ENCODE results near the gene DBN1.

DBN1 gene

DNA sequence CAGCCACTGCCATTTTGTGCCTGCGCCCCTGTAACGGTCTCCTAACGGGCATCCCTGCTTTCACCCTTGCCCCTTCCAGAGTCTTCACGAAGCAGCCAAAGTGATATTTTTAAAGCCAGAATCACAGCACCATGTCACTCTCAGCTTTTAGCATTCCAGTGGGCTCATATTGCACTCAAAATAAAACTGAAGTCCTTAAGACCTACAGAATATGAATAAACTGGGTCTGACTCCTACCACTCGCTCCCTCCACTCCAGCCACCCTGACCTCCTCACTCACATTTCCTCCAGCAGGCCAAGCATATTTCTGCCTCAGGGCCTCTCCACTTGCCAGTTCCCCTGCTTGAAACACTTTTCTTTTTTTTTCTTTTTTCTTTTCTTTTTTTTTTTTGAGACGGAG is 26.4 kb upstream of the DBN1 start:
- no peak overlapping the region for H3K4me3 Mint-ChIP-seq
- no peak overlapping the region for H3K27ac Mint-ChIP-seq
- no peaks in the 10 kb centered on the region for H3K9me3 Mint-ChIP-seq
- peaks cover 21% of the 10 kb centered on the region for H3K4me1 Mint-ChIP-seq
- no peak for DNase-seq
- no peaks in the 10 kb centered on the region for H3K36me3 Mint-ChIP-seq
- CTCF ChIA-PET, result interaction anchor here (1.4 to 7.6 kb wide), 8 partner anchors 16 to 128 kb away, joined by 4 to 114 read pairs (median 12); no protein-coding TSS in a partner anchor
- peaks cover 32% of the 10 kb centered on the region for H3K27me3 Mint-ChIP-seq

DNA sequence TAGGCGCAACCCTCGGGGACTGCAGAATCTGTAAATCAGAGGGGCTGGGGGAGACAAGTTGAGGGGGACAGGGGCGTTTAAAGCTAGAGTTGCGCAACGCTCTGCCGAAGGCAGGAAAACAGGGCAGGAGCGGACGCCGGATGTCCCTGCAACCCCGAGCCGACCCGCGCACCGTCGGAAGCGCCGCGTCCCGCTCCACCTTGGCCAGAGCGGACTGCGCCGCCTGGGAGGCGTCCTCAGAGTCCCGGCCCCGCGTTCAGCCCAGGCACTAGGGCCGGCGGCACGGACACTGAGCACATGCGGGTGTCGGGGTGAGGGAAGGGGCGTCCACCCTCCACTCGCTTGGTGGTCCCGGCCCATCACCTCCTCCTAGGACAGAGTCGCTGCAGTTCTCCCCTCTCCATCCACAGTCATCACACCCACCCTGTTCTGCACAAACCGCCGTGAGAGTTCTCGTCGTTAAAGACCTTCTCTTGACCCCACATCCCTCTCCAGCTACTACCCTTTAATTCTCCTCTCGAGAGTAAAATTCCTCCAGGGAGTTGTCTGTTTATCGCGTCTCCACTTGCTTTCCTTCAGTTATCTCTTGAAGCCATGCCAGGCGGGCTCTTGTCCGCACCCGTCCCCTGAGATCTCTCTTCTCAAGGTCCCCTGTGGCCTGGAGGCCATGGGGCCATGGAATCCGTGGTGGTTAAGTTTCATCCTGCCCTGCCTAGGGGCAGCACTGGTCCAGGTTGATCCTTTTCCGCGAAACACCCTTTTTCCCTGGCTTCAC is 24.8 kb upstream of the DBN1 start:
- CTCF ChIA-PET, result interaction anchor here (1.0 to 7.6 kb wide), 8 partner anchors 9 to 189 kb away, joined by 3 to 114 read pairs (median 5); no protein-coding TSS in a partner anchor
- Mint-ChIP-seq H3K9me3 (no peaks in the 10 kb centered on the region), H3K4me3 (peak overlapping the region; percentile 81), H3K27me3 (peaks cover 32% of the 10 kb centered on the region), H3K4me1 (peaks cover 35% of the 10 kb centered on the region), H3K27ac (no peak overlapping the region), H3K36me3 (peaks cover 1% of the 10 kb centered on the region)
- DNase-seq, result peak; percentile 61

DNA sequence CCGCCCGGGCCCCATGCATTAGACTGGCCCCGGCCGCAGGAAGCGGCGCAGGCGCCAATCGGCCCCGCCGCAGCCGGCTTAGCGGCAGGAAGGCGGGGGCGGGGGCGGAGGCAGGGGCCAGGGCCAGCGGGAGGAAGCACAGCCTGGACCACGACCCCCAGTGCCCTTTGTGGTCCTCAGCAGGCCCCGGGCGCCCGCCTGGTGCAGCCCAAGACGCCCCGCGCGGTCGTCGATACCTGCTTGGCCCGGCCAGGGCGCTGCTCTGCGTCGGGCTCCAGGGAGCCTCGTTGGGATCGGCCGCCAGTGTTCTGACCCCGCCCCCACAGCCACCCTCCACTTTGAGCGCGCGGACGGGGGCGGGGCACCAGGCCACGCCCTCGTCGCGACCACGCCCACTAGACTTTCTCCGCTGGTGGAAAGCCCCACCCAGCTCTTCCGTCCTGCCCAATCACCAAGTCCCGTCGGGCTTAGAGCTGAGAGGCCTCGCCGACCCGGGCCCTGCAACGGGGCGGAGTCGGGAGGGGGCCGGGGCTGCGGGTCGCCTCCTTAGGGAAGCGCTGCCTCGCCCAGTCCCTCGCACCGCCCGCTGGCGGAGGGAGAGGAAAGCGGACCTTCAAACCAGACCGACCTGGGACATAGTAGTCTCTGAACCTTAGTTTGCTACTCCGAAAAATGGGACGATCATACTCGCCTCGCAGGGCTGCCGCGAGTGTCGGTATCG is 24.0 kb upstream of the DBN1 start, which contains the start of gene PDLIM7:
PDLIM7 (minus strand) TSS at position 313 of the 721 bp plus-strand sequence. CDS start 1,092 bp downstream, outside the sequence.
- CTCF ChIA-PET, result interaction anchor here (1.0 to 7.6 kb wide), 5 partner anchors 10 to 188 kb away, joined by 3 to 114 read pairs (median 6); no protein-coding TSS in a partner anchor
- Mint-ChIP-seq H3K27ac (no peak within 1 kb of the TSS), H3K9me3 (no peaks in the 10 kb centered on the region), H3K36me3 (peaks cover 6% of the 10 kb centered on the region), H3K4me3 (peak within 1 kb of the TSS; percentile 81), H3K27me3 (peaks cover 32% of the 10 kb centered on the region), H3K4me1 (peaks cover 36% of the 10 kb centered on the region)
- peak; percentile 95 for DNase-seq

DNA sequence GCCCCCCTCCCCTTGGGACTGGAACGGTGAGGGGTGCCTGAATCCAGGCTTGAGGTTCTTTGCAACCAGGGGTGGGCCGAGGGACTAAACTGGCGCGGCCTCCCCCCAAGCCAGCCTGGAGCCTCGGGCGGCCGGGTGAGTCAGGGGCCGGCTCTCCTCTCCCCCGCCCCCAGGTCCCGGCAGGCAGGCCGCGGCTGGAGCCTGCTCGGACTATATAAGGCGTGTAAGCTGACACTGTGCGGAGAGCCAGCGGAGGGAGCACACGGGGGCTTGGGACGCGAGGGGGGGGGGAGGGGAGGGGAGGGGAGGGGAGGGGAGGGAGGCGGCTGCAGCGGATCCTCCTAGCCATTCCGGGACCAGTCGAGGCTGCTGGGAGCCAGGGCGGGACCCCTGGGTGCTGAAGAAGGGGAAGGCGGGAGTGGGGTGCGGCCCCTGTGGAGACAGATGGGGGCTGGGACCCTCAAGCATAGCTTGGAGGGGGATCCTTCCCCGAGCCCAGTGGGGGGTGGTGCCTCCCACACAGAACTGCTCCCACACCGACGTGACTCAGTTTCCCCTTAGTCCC is 23.4 kb upstream of the DBN1 start:
- CTCF ChIA-PET, result interaction anchor here (0.7 to 7.6 kb wide), 6 partner anchors 10 to 187 kb away, joined by 3 to 114 read pairs (median 5); no protein-coding TSS in a partner anchor
- H3K4me1 Mint-ChIP-seq, result peaks cover 36% of the 10 kb centered on the region

DNA sequence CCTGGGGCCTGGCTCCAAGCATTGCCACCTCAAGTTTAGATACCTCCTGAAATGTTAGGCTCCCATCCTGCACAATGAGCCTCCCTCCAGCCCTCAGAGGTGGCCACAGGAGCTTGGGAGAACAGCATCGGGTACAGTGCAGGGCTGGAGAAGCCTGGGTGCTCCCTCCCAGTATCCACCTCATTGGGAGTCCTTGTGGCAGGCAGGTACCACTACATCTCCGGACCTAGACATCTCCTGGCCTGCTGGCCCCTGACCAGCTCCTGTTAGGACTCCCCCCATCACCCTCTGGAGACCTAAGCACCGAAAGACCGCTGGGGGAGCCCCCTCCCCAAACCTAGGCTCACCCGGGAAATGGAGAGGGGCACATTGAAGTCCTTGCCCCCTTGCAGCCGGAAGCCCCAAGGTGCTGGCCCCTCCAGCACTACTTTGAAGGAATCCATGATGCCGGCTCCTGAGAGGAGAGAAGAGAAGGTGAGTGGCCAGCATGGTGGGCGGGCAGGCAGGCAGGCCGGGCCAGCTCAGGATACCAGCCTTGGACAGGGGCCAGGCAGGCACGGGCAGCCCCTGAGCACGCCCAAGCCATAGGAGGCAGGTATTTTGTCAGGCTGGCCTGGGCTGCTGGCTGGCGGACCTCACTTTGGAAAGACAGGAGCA is 22.8 kb upstream of the DBN1 start:
- CTCF ChIA-PET, result interaction anchor here (0.7 to 7.6 kb wide), 4 partner anchors 11 to 107 kb away, joined by 3 to 114 read pairs (median 4); no protein-coding TSS in a partner anchor
- no peak overlapping the region for H3K27ac Mint-ChIP-seq
- H3K9me3 Mint-ChIP-seq, result no peaks in the 10 kb centered on the region
- peaks cover 32% of the 10 kb centered on the region for H3K27me3 Mint-ChIP-seq
- peak overlapping the region; percentile 72 for H3K4me3 Mint-ChIP-seq
- no peak for DNase-seq
- peaks cover 8% of the 10 kb centered on the region for H3K36me3 Mint-ChIP-seq
- peaks cover 36% of the 10 kb centered on the region for H3K4me1 Mint-ChIP-seq

More for the DNA sequence above, 23.4 kb upstream of the DBN1 start:
- Mint-ChIP-seq H3K9me3 (no peaks in the 10 kb centered on the region), H3K27ac (no peak overlapping the region), H3K36me3 (peaks cover 7% of the 10 kb centered on the region), H3K4me3 (peak overlapping the region; percentile 81), H3K27me3 (peaks cover 32% of the 10 kb centered on the region)
- no peak for DNase-seq

DNA sequence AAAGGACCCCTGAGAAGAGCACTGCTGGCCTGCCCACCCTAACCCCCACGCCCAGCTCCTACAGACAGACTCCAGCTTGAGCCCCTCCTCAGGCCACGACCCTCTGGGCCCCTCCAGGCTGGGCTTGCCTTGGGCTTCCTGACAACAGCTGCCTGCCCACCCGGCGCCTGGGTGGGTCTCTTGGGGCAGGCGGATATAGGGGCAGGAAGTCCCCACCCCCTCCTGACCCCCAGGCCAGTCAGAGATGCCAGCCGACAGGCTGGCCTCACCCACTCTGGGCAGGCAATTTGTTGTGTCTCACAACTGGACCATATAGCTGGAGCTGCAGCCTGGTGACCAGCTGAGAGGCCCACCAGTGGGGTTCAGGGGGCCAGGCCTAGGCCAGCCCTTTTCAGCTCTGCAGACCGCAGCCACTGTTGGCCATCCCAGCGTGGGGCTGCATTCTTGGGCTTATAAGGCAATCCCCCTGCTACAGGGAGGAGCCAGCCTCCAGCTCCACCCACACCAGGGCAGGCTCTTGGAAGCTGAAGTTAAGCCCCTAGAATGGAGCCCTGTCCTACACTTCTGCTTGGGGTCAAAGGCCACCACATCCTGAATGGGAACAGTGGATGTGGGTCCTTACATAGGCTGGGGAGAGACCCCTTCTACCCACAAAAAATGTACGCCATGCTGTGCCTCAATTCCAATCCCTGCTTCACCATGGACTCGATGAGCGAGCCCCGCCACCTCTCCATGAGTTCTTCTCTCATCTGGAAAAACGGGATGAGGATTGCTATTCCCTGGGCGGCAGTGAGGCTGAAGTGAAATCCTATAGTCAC is 22.0 kb upstream of the DBN1 start:
- peaks cover 12% of the 10 kb centered on the region for H3K36me3 Mint-ChIP-seq
- no peaks in the 10 kb centered on the region for H3K9me3 Mint-ChIP-seq
- no peak overlapping the region for H3K27ac Mint-ChIP-seq
- H3K27me3 Mint-ChIP-seq, result peaks cover 31% of the 10 kb centered on the region
- DNase-seq, result no peak
- CTCF ChIA-PET, result interaction anchor here (1.0 to 1.4 kb wide), 4 partner anchors 91 to 177 kb away, joined by 3 to 4 read pairs (median 4); no protein-coding TSS in a partner anchor
- peaks cover 36% of the 10 kb centered on the region for H3K4me1 Mint-ChIP-seq
- H3K4me3 Mint-ChIP-seq, result peak overlapping the region; percentile 72

DNA sequence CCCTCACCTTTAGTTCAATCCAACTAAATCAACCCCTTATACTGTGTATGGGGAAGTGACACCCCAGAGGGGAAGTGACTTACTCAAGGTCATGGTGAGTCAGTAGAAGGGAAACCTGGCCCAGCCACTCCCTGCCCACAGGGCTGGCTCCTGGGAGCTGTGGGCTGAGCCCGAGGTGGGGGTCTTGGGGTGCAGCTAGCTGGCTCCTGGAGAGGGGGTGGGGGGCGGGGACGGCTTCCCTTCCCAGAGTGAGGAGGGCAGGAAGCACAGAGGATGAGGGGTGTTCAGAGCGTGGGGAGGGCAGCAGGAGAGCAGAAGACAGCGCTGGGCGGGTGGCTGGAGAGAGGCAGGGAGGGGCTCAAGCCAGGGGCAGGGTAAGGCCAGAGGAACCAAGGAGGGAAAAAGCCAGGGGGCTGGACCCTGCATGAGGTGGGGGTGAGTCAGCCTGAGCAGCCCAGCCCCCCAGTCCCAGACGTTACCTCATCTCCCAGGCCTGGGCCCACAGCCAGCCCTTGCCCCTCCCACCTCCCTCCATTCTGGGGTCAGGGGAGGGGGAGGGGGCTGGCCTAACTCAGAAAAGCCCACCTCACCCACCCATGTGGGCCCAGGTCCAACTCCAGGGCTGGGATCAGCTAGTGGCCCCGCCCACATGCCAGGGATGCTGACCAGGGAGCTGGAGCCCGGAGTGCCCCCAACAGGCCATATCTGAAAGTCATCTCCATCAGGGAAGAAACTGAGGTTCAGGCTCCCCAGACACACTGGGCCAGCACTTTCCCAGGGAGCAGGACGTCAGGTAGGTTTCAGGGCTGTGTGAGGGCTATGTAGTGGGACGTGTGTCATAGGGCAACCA is 21.1 kb upstream of the DBN1 start:
- peak; percentile 37 for DNase-seq
- CTCF ChIA-PET, result interaction anchor here (0.6 to 2.5 kb wide), 6 partner anchors 37 to 385 kb away, joined by 3 to 9 read pairs (median 4); no protein-coding TSS in a partner anchor
- Mint-ChIP-seq H3K4me1 (peaks cover 36% of the 10 kb centered on the region), H3K27me3 (peaks cover 22% of the 10 kb centered on the region), H3K4me3 (no peak overlapping the region), H3K36me3 (peaks cover 15% of the 10 kb centered on the region), H3K27ac (peak overlapping the region; percentile 68), H3K9me3 (no peaks in the 10 kb centered on the region)

DNA sequence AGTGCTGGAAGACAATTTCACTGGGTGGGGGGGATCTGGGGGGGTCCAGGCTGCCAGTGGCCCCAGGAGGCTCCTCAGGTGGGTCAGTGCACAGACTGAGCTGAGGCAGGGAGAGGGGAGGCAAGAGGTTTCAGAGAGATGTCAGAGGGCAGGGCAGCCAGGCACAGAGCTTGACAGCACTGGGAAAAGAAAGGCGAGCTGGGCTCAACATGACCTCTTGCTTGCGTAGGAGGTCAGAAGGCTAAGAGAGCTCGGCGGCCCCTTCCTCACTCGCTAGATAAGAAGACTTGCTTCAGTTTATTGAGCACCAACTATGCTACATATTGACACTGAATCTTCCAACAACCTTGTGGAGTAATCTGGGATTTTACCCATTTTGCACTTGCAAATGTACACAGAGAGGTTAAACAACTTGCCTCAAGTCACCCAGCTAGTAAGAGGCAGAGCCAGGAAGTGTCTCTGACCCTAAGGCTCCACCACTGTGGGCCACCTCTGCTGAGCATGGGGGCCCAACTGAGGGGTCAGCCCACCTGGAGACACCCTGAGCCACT is 20.4 kb upstream of the DBN1 start:
- DNase-seq, result no peak
- H3K27ac Mint-ChIP-seq, result peak overlapping the region; percentile 68
- peaks cover 36% of the 10 kb centered on the region for H3K4me1 Mint-ChIP-seq
- H3K4me3 Mint-ChIP-seq, result no peak overlapping the region
- H3K27me3 Mint-ChIP-seq, result peaks cover 15% of the 10 kb centered on the region
- peaks cover 17% of the 10 kb centered on the region for H3K36me3 Mint-ChIP-seq
- no peaks in the 10 kb centered on the region for H3K9me3 Mint-ChIP-seq
- CTCF ChIA-PET, result interaction anchor here (0.6 to 2.5 kb wide), 5 partner anchors 12 to 385 kb away, joined by 3 to 9 read pairs (median 4); no protein-coding TSS in a partner anchor

DNA sequence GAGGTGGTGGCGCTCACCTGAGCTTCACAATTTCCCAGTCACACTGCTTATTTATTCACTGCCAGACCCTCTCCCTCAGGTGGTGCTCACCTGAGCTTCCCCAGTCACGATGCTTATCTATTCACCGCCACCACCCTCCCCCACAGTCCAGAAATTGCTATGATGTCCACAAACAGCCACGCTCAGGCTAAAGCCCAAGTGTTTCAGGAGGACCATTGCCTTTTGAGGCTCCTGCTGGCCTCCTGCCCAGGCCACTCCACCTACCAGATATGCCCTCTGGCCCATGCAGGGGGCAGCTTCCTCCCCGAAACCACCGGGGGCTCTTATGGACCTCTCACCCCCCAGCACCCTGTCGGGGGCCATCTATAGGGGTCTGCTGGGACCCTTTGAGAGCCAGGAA is 19.4 kb upstream of the DBN1 start:
- peaks cover 27% of the 10 kb centered on the region for H3K4me1 Mint-ChIP-seq
- no peak for DNase-seq
- no peak overlapping the region for H3K27ac Mint-ChIP-seq
- H3K9me3 Mint-ChIP-seq, result no peaks in the 10 kb centered on the region
- CTCF ChIA-PET, result interaction anchor here (0.8 to 2.5 kb wide), 8 partner anchors 8 to 102 kb away, joined by 3 to 9 read pairs (median 4); no protein-coding TSS in a partner anchor
- peaks cover 4% of the 10 kb centered on the region for H3K27me3 Mint-ChIP-seq
- peaks cover 18% of the 10 kb centered on the region for H3K36me3 Mint-ChIP-seq
- H3K4me3 Mint-ChIP-seq, result no peak overlapping the region

DNA sequence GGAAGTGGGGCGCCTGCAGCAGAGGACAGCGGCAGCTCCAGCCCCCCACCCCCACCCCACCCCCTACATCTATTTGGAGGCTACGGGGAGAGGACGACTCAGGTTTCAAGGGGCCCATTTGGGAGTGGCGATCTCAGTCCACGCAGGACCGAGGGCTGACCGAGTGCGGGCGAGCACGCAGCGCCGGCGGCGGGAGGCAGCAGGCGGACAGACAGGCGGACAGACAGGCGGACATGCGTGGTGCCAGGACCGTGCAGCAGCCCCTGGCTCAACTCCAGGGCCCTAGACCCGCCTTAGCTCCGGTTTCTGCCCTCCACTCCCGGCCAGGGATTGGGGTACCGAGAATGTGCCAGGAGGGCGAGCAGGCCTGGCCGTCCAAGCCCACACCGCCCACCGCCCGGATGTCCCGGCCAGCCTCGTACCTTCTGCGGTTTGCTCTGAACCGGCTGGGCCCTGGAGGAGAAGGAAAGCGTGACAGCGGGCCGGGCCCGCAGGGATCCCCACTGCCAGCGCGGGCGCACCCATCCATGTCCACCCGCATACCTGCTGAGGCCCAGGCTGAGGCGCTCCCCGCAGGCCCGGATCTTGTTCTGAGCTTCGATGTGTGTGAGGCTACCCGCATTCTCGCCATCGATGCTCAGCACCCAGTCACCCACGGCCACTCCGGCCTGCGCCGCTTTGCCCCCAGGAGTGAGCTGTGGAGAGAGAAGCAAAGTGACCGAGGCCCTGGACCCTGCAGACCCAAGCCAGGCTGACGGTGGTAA is 18.7 kb upstream of the DBN1 start:
- Mint-ChIP-seq H3K4me1 (peaks cover 25% of the 10 kb centered on the region), H3K4me3 (no peak overlapping the region), H3K27me3 (no peaks in the 10 kb centered on the region), H3K27ac (no peak overlapping the region), H3K36me3 (peaks cover 20% of the 10 kb centered on the region), H3K9me3 (no peaks in the 10 kb centered on the region)
- no peak for DNase-seq
- CTCF ChIA-PET, result interaction anchor here (0.9 to 2.5 kb wide), 5 partner anchors 9 to 90 kb away, joined by 3 to 9 read pairs (median 5); no protein-coding TSS in a partner anchor

DNA sequence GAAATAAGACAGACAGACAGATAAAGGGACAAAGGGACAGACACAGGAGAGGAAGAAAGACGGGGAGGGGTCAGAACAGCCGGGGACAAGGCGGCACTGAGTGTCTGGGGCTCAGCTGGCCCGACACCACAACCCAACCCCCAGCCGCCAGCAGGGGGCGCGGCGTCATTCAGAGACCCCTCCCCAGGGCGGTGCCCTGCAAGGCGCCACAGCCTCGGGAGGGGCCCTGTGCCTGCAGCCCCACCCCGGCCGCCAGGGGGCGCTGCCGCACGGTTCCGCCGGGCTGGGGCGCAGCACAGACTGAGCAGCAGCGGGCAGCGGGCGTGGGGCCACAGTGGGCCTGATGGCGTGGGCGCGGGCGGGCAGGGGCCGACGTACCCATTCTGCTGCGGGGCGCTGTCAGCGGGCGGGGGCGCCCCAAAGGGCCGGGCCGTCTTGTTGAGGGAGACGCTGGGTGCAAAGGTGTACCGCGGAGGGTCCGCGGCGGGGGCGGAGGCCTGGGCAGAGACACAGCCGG is 18.1 kb upstream of the DBN1 start:
- Mint-ChIP-seq H3K4me1 (peaks cover 25% of the 10 kb centered on the region), H3K27ac (no peak overlapping the region), H3K9me3 (no peaks in the 10 kb centered on the region), H3K27me3 (no peaks in the 10 kb centered on the region), H3K36me3 (peaks cover 21% of the 10 kb centered on the region), H3K4me3 (no peak overlapping the region)
- CTCF ChIA-PET, result interaction anchor here (1.5 to 1.8 kb wide), 2 partner anchors 9 to 13 kb away, joined by 5 to 6 read pairs; no protein-coding TSS in a partner anchor
- DNase-seq, result peak; percentile 46

Measured in activated naive CD4-positive, alpha-beta T cell treated with anti-CD3 and anti-CD28 coated beads, Interleukin-2, amount 10 ng/mL, durations not matched to agents 7 days and 5 days (primary cell).